BE2C (cell line): ENCODE results near the gene TIMP2.

Source experiments
- DNase-seq: peaks from one replicate; pipeline ENCODE4 v3.0.0-alpha.2; 2020
- H3K27me3 ChIP-seq: fragments of 250-450 bp; sonication (Bioruptor Pico); 2 replicates; pipeline ENCODE4 v1.5.1; 2020; ENCODE audit warnings: mild to moderate bottlenecking
- H3K36me3 ChIP-seq: fragments of 250-450 bp; sonication (Bioruptor Pico); 2 replicates; pipeline ENCODE4 v1.5.1; 2020; ENCODE audit warnings: mild to moderate bottlenecking
- H3K4me1 ChIP-seq: fragments of 250-450 bp; sonication (Bioruptor Pico); 2 replicates; pipeline ENCODE4 v1.5.1; 2020
- H3K4me3 ChIP-seq: 2 replicates; pipeline ENCODE4 v1.5.1; 2011; ENCODE audit warnings: low read depth, low read length
- H3K9me3 ChIP-seq: fragments of 250-450 bp; sonication (Bioruptor Pico); 2 replicates; pipeline ENCODE4 v1.5.1; 2020
- TF ChIP-seq, protein P1 (sequence below): IDR thresholded peaks from 2 replicates; pipeline ENCODE4 v1.5.1; 2012; ENCODE audit warnings: mild to moderate bottlenecking, low read depth, low read length

TIMP2 gene

DNA sequence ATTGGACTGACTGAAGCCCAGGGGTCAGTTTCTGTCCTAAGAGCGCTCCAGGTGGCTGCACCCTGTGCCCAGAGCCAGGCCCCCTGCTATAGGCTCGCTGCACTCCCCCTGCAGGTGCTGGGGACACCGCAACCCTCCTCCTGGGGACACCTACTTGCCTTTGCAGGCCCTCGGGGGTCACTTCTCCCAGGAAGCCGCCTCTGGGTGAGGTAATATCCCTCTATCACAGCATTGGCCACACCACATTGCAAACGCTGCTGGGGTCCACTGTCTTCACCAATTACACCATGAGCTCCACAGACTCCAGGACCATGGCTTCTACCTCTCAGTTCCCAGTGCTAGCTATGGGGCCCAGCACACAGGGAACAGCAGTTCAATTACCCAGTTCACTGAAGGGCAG is 99.5 kb downstream of the TIMP2 start:
- no peak for DNase-seq
- Histone ChIP-seq H3K9me3 (no peaks in the 10 kb centered on the region), H3K36me3 (peaks cover 85% of the 10 kb centered on the region), H3K4me1 (peaks cover 10% of the 10 kb centered on the region), H3K27me3 (no peaks in the 10 kb centered on the region), H3K4me3 (no peak overlapping the region)
- TF ChIP-seq, protein P1, sequence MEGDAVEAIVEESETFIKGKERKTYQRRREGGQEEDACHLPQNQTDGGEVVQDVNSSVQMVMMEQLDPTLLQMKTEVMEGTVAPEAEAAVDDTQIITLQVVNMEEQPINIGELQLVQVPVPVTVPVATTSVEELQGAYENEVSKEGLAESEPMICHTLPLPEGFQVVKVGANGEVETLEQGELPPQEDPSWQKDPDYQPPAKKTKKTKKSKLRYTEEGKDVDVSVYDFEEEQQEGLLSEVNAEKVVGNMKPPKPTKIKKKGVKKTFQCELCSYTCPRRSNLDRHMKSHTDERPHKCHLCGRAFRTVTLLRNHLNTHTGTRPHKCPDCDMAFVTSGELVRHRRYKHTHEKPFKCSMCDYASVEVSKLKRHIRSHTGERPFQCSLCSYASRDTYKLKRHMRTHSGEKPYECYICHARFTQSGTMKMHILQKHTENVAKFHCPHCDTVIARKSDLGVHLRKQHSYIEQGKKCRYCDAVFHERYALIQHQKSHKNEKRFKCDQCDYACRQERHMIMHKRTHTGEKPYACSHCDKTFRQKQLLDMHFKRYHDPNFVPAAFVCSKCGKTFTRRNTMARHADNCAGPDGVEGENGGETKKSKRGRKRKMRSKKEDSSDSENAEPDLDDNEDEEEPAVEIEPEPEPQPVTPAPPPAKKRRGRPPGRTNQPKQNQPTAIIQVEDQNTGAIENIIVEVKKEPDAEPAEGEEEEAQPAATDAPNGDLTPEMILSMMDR, result no peak

GRCh38 chr17:78824240-78824639 is 100.9 kb downstream of the TIMP2 start:
- TF ChIP-seq, protein P1, result no peak
- DNase-seq, result no peak
- Histone ChIP-seq H3K4me3 (no peak overlapping the region), H3K27me3 (no peaks in the 10 kb centered on the region), H3K9me3 (no peaks in the 10 kb centered on the region), H3K4me1 (peaks cover 13% of the 10 kb centered on the region), H3K36me3 (peaks cover 85% of the 10 kb centered on the region)

GRCh38 chr17:78823282-78824046 is 101.7 kb downstream of the TIMP2 start:
- TF ChIP-seq, protein P1, result peak; percentile 33; the same call in 1 of the 2 replicates
- Histone ChIP-seq H3K27me3 (no peaks in the 10 kb centered on the region), H3K36me3 (peaks cover 85% of the 10 kb centered on the region), H3K4me3 (no peak overlapping the region), H3K9me3 (no peaks in the 10 kb centered on the region), H3K4me1 (peaks cover 13% of the 10 kb centered on the region)
- DNase-seq, result no peak

GRCh38 chr17:78822552-78822951 is 102.6 kb downstream of the TIMP2 start:
- Histone ChIP-seq H3K4me1 (peaks cover 13% of the 10 kb centered on the region), H3K4me3 (no peak overlapping the region), H3K36me3 (peaks cover 85% of the 10 kb centered on the region), H3K9me3 (no peaks in the 10 kb centered on the region), H3K27me3 (no peaks in the 10 kb centered on the region)
- TF ChIP-seq, protein P1, result no peak
- DNase-seq, result peak; percentile 88

DNA sequence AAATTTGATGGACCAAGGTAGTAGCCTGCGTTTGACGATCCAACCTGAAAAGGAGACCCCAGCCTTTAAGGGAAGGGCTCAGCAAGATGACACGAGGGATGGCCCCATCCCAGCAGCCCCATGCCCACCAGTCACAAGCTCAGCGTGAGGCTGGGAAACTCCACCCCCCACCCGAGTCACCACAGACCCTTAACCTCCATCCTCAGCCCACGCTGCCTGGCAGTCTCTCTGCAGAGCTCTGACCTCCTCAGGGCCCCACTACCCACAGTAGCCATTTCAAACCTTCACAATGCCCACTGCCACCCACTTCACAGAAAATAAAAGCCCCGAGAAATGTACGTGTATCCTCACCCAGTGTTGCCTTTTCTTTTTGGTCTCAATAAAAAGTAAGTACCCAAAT is 103.2 kb downstream of the TIMP2 start:
- no peak overlapping the region for H3K4me3 ChIP-seq
- no peaks in the 10 kb centered on the region for H3K9me3 ChIP-seq
- TF ChIP-seq, protein P1, result no peak
- H3K36me3 ChIP-seq, result peaks cover 87% of the 10 kb centered on the region
- no peak for DNase-seq
- H3K27me3 ChIP-seq, result no peaks in the 10 kb centered on the region
- H3K4me1 ChIP-seq, result peaks cover 13% of the 10 kb centered on the region

DNA sequence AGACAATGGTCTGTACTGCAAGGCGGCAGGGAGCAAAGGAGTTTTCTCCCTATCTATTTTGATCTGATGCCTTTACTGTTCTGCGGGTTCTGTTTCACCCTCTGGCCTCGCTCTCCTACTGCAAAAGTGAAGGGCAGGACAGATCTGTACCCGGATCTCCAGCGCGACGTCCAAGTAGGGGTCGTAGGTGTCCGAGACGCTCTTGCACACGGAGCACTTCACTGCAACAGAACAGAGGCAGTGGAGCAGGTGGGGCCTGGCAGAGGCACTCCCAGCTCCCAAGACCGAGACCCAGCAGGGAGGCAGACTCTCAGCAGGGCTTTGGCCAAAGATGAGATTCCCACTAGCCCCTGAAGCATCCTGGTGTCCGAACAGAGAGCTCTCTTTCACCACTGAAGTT is 104.3 kb downstream of the TIMP2 start:
- Histone ChIP-seq H3K9me3 (no peaks in the 10 kb centered on the region), H3K4me3 (no peak overlapping the region), H3K36me3 (peaks cover 87% of the 10 kb centered on the region), H3K27me3 (no peaks in the 10 kb centered on the region), H3K4me1 (peaks cover 13% of the 10 kb centered on the region)
- no peak for DNase-seq
- TF ChIP-seq, protein P1, result no peak
